H1 (cell line): ENCODE results near the gene C19orf12. TPM values are rescaled to one million over a fixed set of nuclear protein-coding genes. Genes with fewer than 3 reads are reported as not detected.

Experiments
- CTCF ChIA-PET: fragments of 300-600 bp; sonication (Branson Sonifier 250); formaldehyde crosslinking; loops from one replicate; lab custom pipeline; 2021; ENCODE audit not compliant: partially characterized antibody; lab: Charles Lee
- POLR2A ChIA-PET: fragments of 300-600 bp; sonication (Branson Sonifier 250); formaldehyde crosslinking; loops from one replicate; lab custom pipeline; 2021; ENCODE audit warnings: inconsistent platforms; ENCODE audit not compliant: partially characterized antibody; lab: Charles Lee
- DNase-seq, 2 experiments: peaks; one replicate each; pipeline versions ENCODE4 v3.0.0 to v3.0.0-alpha.2; 2010 to 2022; ENCODE audit warnings: low spot score in 2 of 2, low read depth in 1 of 2, mixed read lengths in 1 of 2
- FAIRE-seq: peaks from 2 replicates; lab custom pipeline; 2011; peaks lifted over from hg19 to GRCh38; lab: Jason Lieb, UNC
- H2AFZ ChIP-seq: 2 replicates; pipeline ENCODE4 v1.8.1; 2012; ENCODE audit warnings: low read length, inconsistent platforms
- H2AK5ac ChIP-seq: 2 replicates; pipeline ENCODE4 v1.6.1; 2013; ENCODE audit warnings: low read depth, low read length
- H2BK120ac ChIP-seq: replicated peaks from 2 replicates; pipeline ENCODE3; 2013; ENCODE audit warnings: low read depth, low read length, inconsistent platforms
- H2BK12ac ChIP-seq: 2 replicates; pipeline ENCODE4 v1.6.1; 2013; ENCODE audit warnings: low read depth, low read length
- H2BK15ac ChIP-seq: 2 replicates; pipeline ENCODE4 v1.6.1; 2013; ENCODE audit warnings: low read length
- H2BK20ac ChIP-seq: 2 replicates; pipeline ENCODE4 v1.6.1; 2013; ENCODE audit warnings: low read length
- H2BK5ac ChIP-seq: 2 replicates; pipeline ENCODE4 v1.6.1; 2013; ENCODE audit warnings: low read depth, low read length
- H3K14ac ChIP-seq: 2 replicates; pipeline ENCODE4 v1.6.1; 2013; ENCODE audit warnings: inconsistent platforms; ENCODE audit not compliant: insufficient read length
- H3K18ac ChIP-seq: 2 replicates; pipeline ENCODE4 v1.6.1; 2013; ENCODE audit warnings: low read length; ENCODE audit errors: extremely low read depth
- H3K23ac ChIP-seq: 2 replicates; pipeline ENCODE4 v1.6.1; 2013; ENCODE audit warnings: inconsistent platforms; ENCODE audit not compliant: insufficient read length
- H3K23me2 ChIP-seq: 2 replicates; pipeline ENCODE4 v1.6.1; 2013; ENCODE audit warnings: low read depth, low read length
- H3K27ac ChIP-seq: 2 replicates; pipeline ENCODE4 v1.6.1; 2011; ENCODE audit warnings: low read depth, low read length, inconsistent platforms
- H3K27me3 ChIP-seq, 4 experiments: replicated peaks in 1 of 4; 1 replicate in 1 of 4; 2 replicates in 3 of 4; pipeline versions ENCODE4 v1.6.1 to v1.8.1; 2011 to 2013; ENCODE audit warnings: low read length in 3 of 4, mild to moderate bottlenecking in 3 of 4, inconsistent platforms in 2 of 4, mixed read lengths in 2 of 4, moderate library complexity in 1 of 4; ENCODE audit not compliant: control insufficient read depth in 3 of 4, insufficient read depth in 3 of 4; ENCODE audit errors: extremely low read depth in 1 of 4
- H3K36me3 ChIP-seq, 4 experiments: 2 replicates each; pipeline versions ENCODE4 v1.6.1 to v1.8.1; 2011 to 2013; ENCODE audit warnings: mild to moderate bottlenecking in 4 of 4, low read length in 3 of 4, moderate library complexity in 2 of 4, control low read depth in 1 of 4, inconsistent platforms in 1 of 4; ENCODE audit not compliant: insufficient read depth in 4 of 4, control insufficient read depth in 2 of 4
- H3K4ac ChIP-seq: replicated peaks from 2 replicates; pipeline ENCODE3; 2013; ENCODE audit warnings: low read length, low read depth, mixed read lengths, inconsistent platforms; ENCODE audit not compliant: insufficient read length
- H3K4me1 ChIP-seq, 4 experiments: replicated peaks in 1 of 4; 1 replicate in 1 of 4; 2 replicates in 3 of 4; pipeline versions ENCODE4 v1.6.1 to v1.8.1; 2011 to 2013; ENCODE audit warnings: low read length in 3 of 4, inconsistent platforms in 2 of 4, mixed read lengths in 1 of 4; ENCODE audit not compliant: insufficient read depth in 4 of 4, control insufficient read depth in 3 of 4
- H3K4me2 ChIP-seq, 2 experiments: 2 replicates each; pipeline versions ENCODE4 v1.6.1 to v1.8.1; 2011 to 2013; ENCODE audit warnings: low read depth in 2 of 2, low read length in 2 of 2, control low read depth in 1 of 2, inconsistent platforms in 1 of 2, mild to moderate bottlenecking in 1 of 2; ENCODE audit not compliant: insufficient read depth in 1 of 2
- H3K4me3 ChIP-seq, 4 experiments: fragments of 200-600, 300-600 bp in 1 of 4; sonication (generic), shearing (Covaris generic), sonication (Bioruptor Twin) in 1 of 4; 2 replicates each; pipeline versions ENCODE4 v1.5.1 to v1.8.1; 2011 to 2016; ENCODE audit warnings: low read length in 4 of 4, low read depth in 3 of 4, control low read depth in 2 of 4, inconsistent platforms in 2 of 4, mild to moderate bottlenecking in 2 of 4, mixed read lengths in 1 of 4, moderate library complexity in 1 of 4; ENCODE audit not compliant: insufficient read depth in 2 of 4; ENCODE audit errors: extremely low read depth in 1 of 4
- H3K56ac ChIP-seq: replicated peaks from 2 replicates; pipeline ENCODE3; 2013; ENCODE audit warnings: low read depth, mild to moderate bottlenecking, mixed read lengths, low read length, inconsistent platforms; ENCODE audit not compliant: insufficient read length
- H3K79me1 ChIP-seq: 2 replicates; pipeline ENCODE4 v1.6.1; 2013; ENCODE audit warnings: low read depth, low read length, control low read depth
- H3K79me2 ChIP-seq, 2 experiments: 2 replicates each; pipeline versions ENCODE4 v1.6.1 to v1.8.1; 2012 to 2013; ENCODE audit warnings: low read length in 2 of 2, mild to moderate bottlenecking in 2 of 2, inconsistent platforms in 1 of 2; ENCODE audit not compliant: insufficient read depth in 2 of 2, control insufficient read depth in 1 of 2
- H3K9ac ChIP-seq, 4 experiments: replicated peaks in 1 of 4; 1 replicate in 1 of 4; 2 replicates in 3 of 4; pipeline versions ENCODE4 v1.6.1 to v1.8.1; 2011 to 2013; ENCODE audit warnings: low read depth in 3 of 4, low read length in 3 of 4, control low read depth in 2 of 4, mild to moderate bottlenecking in 2 of 4, moderate library complexity in 2 of 4, inconsistent platforms in 1 of 4; ENCODE audit errors: extremely low read depth in 1 of 4
- H3K9me3 ChIP-seq, 2 experiments: 2 replicates each; pipeline versions ENCODE4 v1.6.1 to v1.8.1; 2012 to 2013; ENCODE audit warnings: mild to moderate bottlenecking in 2 of 2, moderate library complexity in 2 of 2, control low read depth in 1 of 2, inconsistent platforms in 1 of 2, low read depth in 1 of 2, low read length in 1 of 2, mixed read lengths in 1 of 2; ENCODE audit not compliant: insufficient read depth in 2 of 2
- H4K20me1 ChIP-seq, 2 experiments: replicated peaks in 1 of 2; 2 replicates each; pipeline versions ENCODE3 to v1.8.1; 2011 to 2013; ENCODE audit warnings: inconsistent platforms in 2 of 2, low read length in 2 of 2, mild to moderate bottlenecking in 1 of 2; ENCODE audit not compliant: insufficient read depth in 2 of 2, control insufficient read depth in 1 of 2
- H4K5ac ChIP-seq: 2 replicates; pipeline ENCODE4 v1.6.1; 2013; ENCODE audit warnings: low read length, low read depth, mixed read lengths, inconsistent platforms; ENCODE audit not compliant: insufficient read length
- H4K8ac ChIP-seq: 2 replicates; pipeline ENCODE4 v1.8.0; 2013; ENCODE audit warnings: mild to moderate bottlenecking, moderate library complexity, low read length, inconsistent platforms; ENCODE audit not compliant: insufficient read depth; ENCODE audit errors: extremely low read depth
- H4K91ac ChIP-seq: replicated peaks from 2 replicates; pipeline ENCODE3; 2013; ENCODE audit warnings: low read length, mixed read lengths, inconsistent platforms; ENCODE audit not compliant: insufficient read length
- ASH2L ChIP-seq: fragments of 200-600, 300-600 bp; sonication (generic); IDR thresholded peaks from one replicate; pipeline ENCODE4 v1.7.1; 2017; ENCODE audit warnings: low read length
- BACH1 ChIP-seq: IDR thresholded peaks from 2 replicates; pipeline ENCODE4 v1.6.1; 2012; ENCODE audit warnings: low read length, improper control_type of control experiment
- BRCA1 ChIP-seq: IDR thresholded peaks from 2 replicates; pipeline ENCODE4 v1.6.1; 2012; ENCODE audit warnings: low read depth, low read length, improper control_type of control experiment
- KDM1A ChIP-seq: fragments of 200-600, 300-600 bp; sonication (generic); IDR thresholded peaks from 2 replicates; pipeline ENCODE4 v1.7.1; 2016; ENCODE audit warnings: mild to moderate bottlenecking, low read length, borderline replicate concordance
- RAD21 ChIP-seq, 2 experiments: IDR thresholded peaks in 1 of 2; conservative IDR thresholded peaks in 1 of 2; 2 replicates each; pipeline ENCODE4 v1.6.1; 2011; ENCODE audit warnings: low read depth in 2 of 2, low read length in 2 of 2, improper control_type of control experiment in 1 of 2, inconsistent platforms in 1 of 2, mild to moderate bottlenecking in 1 of 2, moderate library complexity in 1 of 2
- TEAD4 ChIP-seq: IDR thresholded peaks from 2 replicates; pipeline ENCODE4 v1.6.1; 2012; ENCODE audit warnings: low read depth, low read length, inconsistent platforms, mixed read lengths
- WGBS, 2 experiments: shearing (Covaris generic) in 1 of 2; methylation state at CpG; one replicate each; pipeline versions ENCODE4 v1.1.6 to v1.1.7; 2013 to 2015; ENCODE audit warnings: low lambda C conversion rate in 2 of 2, mixed read lengths in 2 of 2, inconsistent platforms in 1 of 2, low coverage in 1 of 2, missing lambda C conversion rate in 1 of 2; ENCODE audit not compliant: insufficient replicate concordance in 2 of 2, insufficient coverage in 1 of 2, insufficient read length in 1 of 2; ENCODE audit errors: extremely low coverage in 1 of 2, missing lambda C conversion rate in 1 of 2; 5-methylcytosine and 5-hydroxymethylcytosine counted together
- polyA plus RNA-seq, 7 experiments: library from polyadenylated mRNA; depleted of rRNA in 3 of 7; stranded (reverse) in 5 of 7; unstranded in 2 of 7; fragments of >200 nt in 5 of 7; fragments of 200-250 nt in 2 of 7; gene quantifications; 1 replicate in 5 of 7; 2 replicates in 1 of 7; 4 replicates in 1 of 7; pipeline versions ENCODE4 v1.2.1 to v1.2.3, GENCODE V29; 2011 to 2013; ENCODE audit warnings: missing spikeins in 2 of 7, mixed read lengths in 2 of 7
- total RNA-seq: library from RNA; stranded (reverse); fragmentation: NEBNext Ultra II Directional; extraction: Animal tissue kit (Norgen Biotek cat#: 25700); gene quantifications from 2 replicates; pipeline ENCODE4 v1.2.1, GENCODE V29; 2021
- TF ChIP-seq, protein P1 (sequence below), 3 experiments: IDR thresholded peaks; 1 replicate in 2 of 3; 2 replicates in 1 of 3; pipeline versions ENCODE4 v1.5.1 to v1.6.1; 2011; ENCODE audit warnings: low read length in 3 of 3, mild to moderate bottlenecking in 3 of 3, inconsistent platforms in 2 of 3, low read depth in 1 of 3, moderate library complexity in 1 of 3; ENCODE audit not compliant: insufficient read depth in 1 of 3; ENCODE audit errors: control extremely low read depth in 1 of 3

The C19orf12 gene
- total and polyA plus RNA-seq, 2 of the 8 experiments (the other 6 are each of a cell fraction or from before 2014, with no cell fraction given), result 10.7 to 11.9 TPM

DNA sequence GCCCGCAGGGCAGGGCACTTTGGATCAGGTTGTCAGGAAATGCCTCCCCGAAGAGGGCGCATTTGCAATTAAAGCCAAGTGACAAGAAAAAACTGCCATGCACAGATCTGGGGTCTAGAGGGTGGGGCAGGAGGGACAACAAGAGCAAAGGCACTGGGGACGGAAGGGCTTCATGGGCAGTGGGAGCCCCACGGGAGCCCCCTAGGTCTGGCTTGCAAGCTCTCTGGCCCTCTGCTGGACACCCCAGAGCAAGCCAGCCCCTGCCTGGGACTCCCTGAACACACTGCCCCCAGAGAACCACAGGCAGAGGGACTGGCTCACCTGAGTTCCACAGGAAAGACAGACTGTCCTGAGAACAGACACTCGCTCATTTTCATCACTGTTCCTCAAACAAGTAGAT is 30.2 kb upstream of the C19orf12 start:
- Histone ChIP-seq H2BK5ac (no peak overlapping the region), H4K8ac (no peak overlapping the region), H3K4ac (no peak overlapping the region), H4K91ac (no peak overlapping the region), H2AFZ (no peak overlapping the region), H3K4me1 (no peaks in the 10 kb centered on the region; a peak in 2 of 7 replicates), H3K56ac (no peak overlapping the region), H3K27ac (no peak overlapping the region), H3K9me3 (no peaks in the 10 kb centered on the region), H3K36me3 (no peaks in the 10 kb centered on the region), H3K9ac (no peak overlapping the region), H3K18ac (no peak overlapping the region), H3K23ac (no peak overlapping the region), H2BK12ac (no peak overlapping the region), H3K23me2 (no peaks in the 10 kb centered on the region), H3K79me1 (no peaks in the 10 kb centered on the region), H3K4me2 (no peak overlapping the region), H4K5ac (no peak overlapping the region), H4K20me1 (peaks cover 0 to 2% of the 10 kb centered on the region in 2 experiments), H3K27me3 (no peaks in the 10 kb centered on the region), H2AK5ac (no peak overlapping the region), H2BK120ac (no peak overlapping the region), H3K79me2 (no peaks in the 10 kb centered on the region), H3K14ac (no peak overlapping the region), H3K4me3 (no peak overlapping the region), H2BK20ac (no peak overlapping the region), H2BK15ac (no peak overlapping the region)
- TF ChIP-seq BACH1 (peak; percentile 27; the same call in 1 of the 2 replicates), ASH2L (no peak), TEAD4 (no peak), RAD21 (IDR thresholded peaks at IDR 0.05 in 1 of 2, conservative IDR thresholded peaks at IDR 0.05 in 1 of 2; ENCODE audit: low read depth in 2 of 2, low read length in 2 of 2) (peak; percentile 25 to 43; a peak in 3 of 4 replicates), KDM1A (peak; percentile 60; the same call in 1 of the 2 replicates), BRCA1 (no peak)
- TF ChIP-seq, protein P1, sequence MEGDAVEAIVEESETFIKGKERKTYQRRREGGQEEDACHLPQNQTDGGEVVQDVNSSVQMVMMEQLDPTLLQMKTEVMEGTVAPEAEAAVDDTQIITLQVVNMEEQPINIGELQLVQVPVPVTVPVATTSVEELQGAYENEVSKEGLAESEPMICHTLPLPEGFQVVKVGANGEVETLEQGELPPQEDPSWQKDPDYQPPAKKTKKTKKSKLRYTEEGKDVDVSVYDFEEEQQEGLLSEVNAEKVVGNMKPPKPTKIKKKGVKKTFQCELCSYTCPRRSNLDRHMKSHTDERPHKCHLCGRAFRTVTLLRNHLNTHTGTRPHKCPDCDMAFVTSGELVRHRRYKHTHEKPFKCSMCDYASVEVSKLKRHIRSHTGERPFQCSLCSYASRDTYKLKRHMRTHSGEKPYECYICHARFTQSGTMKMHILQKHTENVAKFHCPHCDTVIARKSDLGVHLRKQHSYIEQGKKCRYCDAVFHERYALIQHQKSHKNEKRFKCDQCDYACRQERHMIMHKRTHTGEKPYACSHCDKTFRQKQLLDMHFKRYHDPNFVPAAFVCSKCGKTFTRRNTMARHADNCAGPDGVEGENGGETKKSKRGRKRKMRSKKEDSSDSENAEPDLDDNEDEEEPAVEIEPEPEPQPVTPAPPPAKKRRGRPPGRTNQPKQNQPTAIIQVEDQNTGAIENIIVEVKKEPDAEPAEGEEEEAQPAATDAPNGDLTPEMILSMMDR (IDR thresholded peaks at IDR 0.05; ENCODE audit: control extremely low read depth in 1 of 3, insufficient read depth in 1 of 3, low read depth in 1 of 3, low read length in 3 of 3), result peak; percentile 65 to 85 (median 75)
- 75% methylated on average over 6 of the region's 6 CpGs; no CpG with 5 or more reads in 1 of the 2 experiments for WGBS, 2 experiments
- DNase-seq (peak in 1 of 2 experiments; percentile 68), FAIRE-seq (no peak)
- CTCF ChIA-PET, result interaction anchor here (1.0 to 3.4 kb wide), 6 partner anchors 11 to 84 kb away, joined by 3 to 26 read pairs (median 4); no protein-coding TSS in a partner anchor
- POLR2A ChIA-PET, result no interaction called here
